GM19035 (cell line): Measurements from ENCODE around the gene BLMH.

Experiments
- ATAC-seq: cut with Tn5 transposase; IDR thresholded peaks from one replicate; pipeline ENCODE4 v1.9.1; 2021; ENCODE audit not compliant: unreplicated experiment

The BLMH gene

GRCh38 chr17:30291543-30292285, at the start of gene BLMH:
Gene BLMH, minus strand, starts transcription at chr17:30291944. Its CDS starts 125 bp downstream, at chr17:30291819.
- peak; percentile 79 for ATAC-seq

GRCh38 chr17:30340801-30341356, 49.1 kb upstream of the BLMH start:
- ATAC-seq, result no peak

- ATAC-seq, result no peak
Observed at GRCh38 chr17:30339086-30339485, 47.3 kb upstream of the BLMH start.

- ATAC-seq, result no peak
Observed at GRCh38 chr17:30337393-30337999, 45.8 kb upstream of the BLMH start.

GRCh38 chr17:30336369-30337171, 44.8 kb upstream of the BLMH start:
- no peak for ATAC-seq

GRCh38 chr17:30334421-30334820, 42.7 kb upstream of the BLMH start:
- ATAC-seq, result no peak

GRCh38 chr17:30333503-30334360, 42.0 kb upstream of the BLMH start, which contains the start of gene TMIGD1:
Gene TMIGD1, minus strand, starts transcription at chr17:30334057. Its CDS starts 1,924 bp downstream, at chr17:30332133.
- no peak for ATAC-seq

- ATAC-seq, result no peak
Observed at GRCh38 chr17:30332057-30332542, 40.4 kb upstream of the BLMH start.

GRCh38 chr17:30326809-30327208, 35.1 kb upstream of the BLMH start:
- ATAC-seq, result no peak

GRCh38 chr17:30324723-30325122, 33.0 kb upstream of the BLMH start:
- ATAC-seq, result no peak

GRCh38 chr17:30323895-30324319, 32.2 kb upstream of the BLMH start:
- ATAC-seq, result no peak

GRCh38 chr17:30323262-30323894, 31.6 kb upstream of the BLMH start:
- ATAC-seq, result no peak

- no peak for ATAC-seq
Observed at GRCh38 chr17:30321314-30321713, 29.6 kb upstream of the BLMH start.

- ATAC-seq, result no peak
Observed at GRCh38 chr17:30318155-30318554, 26.4 kb upstream of the BLMH start.

- ATAC-seq, result no peak
Observed at GRCh38 chr17:30316736-30317135, 25.0 kb upstream of the BLMH start.

GRCh38 chr17:30315106-30315505, 23.4 kb upstream of the BLMH start:
- ATAC-seq, result no peak

- no peak for ATAC-seq
Observed at GRCh38 chr17:30314474-30314873, 22.7 kb upstream of the BLMH start.

- no peak for ATAC-seq
Observed at GRCh38 chr17:30312226-30312625, 20.5 kb upstream of the BLMH start.

- ATAC-seq, result no peak
Observed at GRCh38 chr17:30310562-30310961, 18.8 kb upstream of the BLMH start.

- no peak for ATAC-seq
Observed at GRCh38 chr17:30309591-30309990, 17.8 kb upstream of the BLMH start.
